GM11168 (cell line): ENCODE results near the gene OR4D1.

Source experiments
- in situ Hi-C: fragments of 300-500 bp; cut with MboI; formaldehyde crosslinking; loops from one replicate; pipeline ENCODE4 v1.12.0; 2022; ENCODE audit warnings: low sequenced_read_pairs; ENCODE audit not compliant: unreplicated experiment

OR4D1 gene

GRCh38 chr17:58150394-58150793 is 2.2 kb downstream of the OR4D1 start:
- in situ Hi-C loops: no loop called here

- in situ Hi-C loops: no loop called here
These were observed 4.9 kb downstream of the OR4D1 start for GRCh38 chr17:58153046-58153445.

GRCh38 chr17:58153671-58154070 is 5.5 kb downstream of the OR4D1 start:
- in situ Hi-C loops: no loop called here

GRCh38 chr17:58156839-58157803 is 8.9 kb downstream of the OR4D1 start:
- in situ Hi-C loops: no loop called here

- in situ Hi-C loops: no loop called here
These were observed 10.0 kb downstream of the OR4D1 start for GRCh38 chr17:58158181-58158580.

GRCh38 chr17:58161566-58161965 is 13.4 kb downstream of the OR4D1 start:
- in situ Hi-C loops: no loop called here

- in situ Hi-C loops: no loop called here
These were observed 17.8 kb downstream of the OR4D1 start for GRCh38 chr17:58165981-58166380.

GRCh38 chr17:58166682-58167081 is 18.5 kb downstream of the OR4D1 start, which contains the start of gene OR4D2:
Gene OR4D2, plus strand, starts transcription at chr17:58166982. Its CDS starts 2,674 bp downstream, at chr17:58169656.
- in situ Hi-C loops: no loop called here

- in situ Hi-C loops: no loop called here
These were observed 22.4 kb downstream of the OR4D1 start for GRCh38 chr17:58170622-58171021.

- in situ Hi-C loops: no loop called here
These were observed 24.3 kb downstream of the OR4D1 start for GRCh38 chr17:58172369-58173071.

GRCh38 chr17:58174871-58175270 is 26.7 kb downstream of the OR4D1 start:
- in situ Hi-C loops: no loop called here

- in situ Hi-C loops: no loop called here
These were observed 28.0 kb downstream of the OR4D1 start for GRCh38 chr17:58176200-58176599.

- in situ Hi-C loops: no loop called here
These were observed 33.6 kb downstream of the OR4D1 start for GRCh38 chr17:58181796-58182195.

GRCh38 chr17:58183514-58183913 is 35.3 kb downstream of the OR4D1 start:
- in situ Hi-C loops: no loop called here

GRCh38 chr17:58184308-58184985 is 36.3 kb downstream of the OR4D1 start:
- in situ Hi-C loops: no loop called here

GRCh38 chr17:58184986-58185761 is 37.0 kb downstream of the OR4D1 start:
- in situ Hi-C loops: no loop called here

- in situ Hi-C loops: no loop called here
These were observed 38.4 kb downstream of the OR4D1 start for GRCh38 chr17:58186591-58186990.

GRCh38 chr17:58187063-58187462 is 38.9 kb downstream of the OR4D1 start:
- in situ Hi-C loops: no loop called here

GRCh38 chr17:58187675-58188074 is 39.5 kb downstream of the OR4D1 start:
- in situ Hi-C loops: no loop called here
